ENCODE results near the gene ZP2.
"Not testable (repeated sequence)": the region's sequence is repeated elsewhere in the genome, so short reads cannot be mapped to it uniquely, and the experiment has no call there.

ZP2 gene

GRCh38 chr16:21170116-21170515 lies 41.3 kb downstream of the ZP2 start:
- DNase-seq (ENCODE audit: low spot score), result not testable (repeated sequence)

- DNase-seq (ENCODE audit: low spot score), result no peak
These were observed 42.0 kb downstream of the ZP2 start for GRCh38 chr16:21169249-21169981.

- no peak for DNase-seq (ENCODE audit: low spot score)
These were observed 43.3 kb downstream of the ZP2 start for GRCh38 chr16:21167929-21168602.

GRCh38 chr16:21167360-21167759 lies 44.0 kb downstream of the ZP2 start:
- no peak for DNase-seq (ENCODE audit: low spot score)

- no peak for DNase-seq (ENCODE audit: low spot score)
These were observed 44.8 kb downstream of the ZP2 start for GRCh38 chr16:21166561-21166961.

GRCh38 chr16:21164521-21165168 lies 46.7 kb downstream of the ZP2 start:
- no peak for DNase-seq (ENCODE audit: low spot score)

- DNase-seq (ENCODE audit: low spot score), result no peak
These were observed 47.8 kb downstream of the ZP2 start for GRCh38 chr16:21163576-21163975.

- no peak for DNase-seq (ENCODE audit: low spot score)
These were observed 48.7 kb downstream of the ZP2 start for GRCh38 chr16:21162661-21163151.

- DNase-seq (ENCODE audit: low spot score), result no peak
These were observed 50.2 kb downstream of the ZP2 start for GRCh38 chr16:21161211-21161610.

GRCh38 chr16:21160276-21160675 lies 51.1 kb downstream of the ZP2 start:
- no peak for DNase-seq (ENCODE audit: low spot score)

- no peak for DNase-seq (ENCODE audit: low spot score)
These were observed 52.0 kb downstream of the ZP2 start for GRCh38 chr16:21159281-21159951.

GRCh38 chr16:21158208-21159110 lies 52.9 kb downstream of the ZP2 start, which contains the start of gene LDAF1:
Gene LDAF1, plus strand, starts transcription at chr16:21158674. Its CDS starts 2,509 bp downstream, at chr16:21161183.
- peak; percentile 24 for DNase-seq (ENCODE audit: low spot score)

GRCh38 chr16:21157632-21158031 lies 53.7 kb downstream of the ZP2 start:
- no peak for DNase-seq (ENCODE audit: low spot score)

- DNase-seq (ENCODE audit: low spot score), result peak; percentile 61
These were observed 54.5 kb downstream of the ZP2 start for GRCh38 chr16:21156767-21157467.

GRCh38 chr16:21156011-21156410 lies 55.4 kb downstream of the ZP2 start:
- not testable (repeated sequence) for DNase-seq (ENCODE audit: low spot score)

- DNase-seq (ENCODE audit: low spot score), result not testable (repeated sequence)
These were observed 58.1 kb downstream of the ZP2 start for GRCh38 chr16:21153124-21153729.

GRCh38 chr16:21152160-21153030 lies 59.0 kb downstream of the ZP2 start:
- DNase-seq (ENCODE audit: low spot score), result not testable (repeated sequence)

- no peak for DNase-seq (ENCODE audit: low spot score)
These were observed 60.9 kb downstream of the ZP2 start, which contains the start of gene DNAH3 for GRCh38 chr16:21150375-21151001. Gene DNAH3, minus strand, starts transcription at chr16:21150846. Its CDS starts 527 bp downstream, at chr16:21150319.
